HL-60/S4 (cell line): ENCODE results near the gene BIRC6.

ENCODE experiments used
- in situ Hi-C: fragments of 300-500 bp; cut with MboI; formaldehyde crosslinking; loops from 2 replicates; pipeline ENCODE4 v1.14.3; 2022; ENCODE audit warnings: low sequenced_read_pairs

BIRC6 gene

GRCh38 chr2:32502941-32503340 lies 146.1 kb downstream of the BIRC6 start:
- in situ Hi-C loops, result no loop called here

- in situ Hi-C loops, result no loop called here
Measured at GRCh38 chr2:32504877-32505478, 148.2 kb downstream of the BIRC6 start.

GRCh38 chr2:32506446-32506845 lies 149.6 kb downstream of the BIRC6 start:
- in situ Hi-C loops, result no loop called here

- in situ Hi-C loops, result no loop called here
Measured at GRCh38 chr2:32514946-32515345, 158.1 kb downstream of the BIRC6 start.

GRCh38 chr2:32516567-32516966 lies 159.7 kb downstream of the BIRC6 start:
- in situ Hi-C loops, result no loop called here

GRCh38 chr2:32522770-32523169 lies 165.9 kb downstream of the BIRC6 start:
- in situ Hi-C loops, result no loop called here

- in situ Hi-C loops, result no loop called here
Measured at GRCh38 chr2:32523686-32524085, 166.9 kb downstream of the BIRC6 start.

- in situ Hi-C loops, result no loop called here
Measured at GRCh38 chr2:32532341-32532740, 175.5 kb downstream of the BIRC6 start.

- in situ Hi-C loops, result no loop called here
Measured at GRCh38 chr2:32532961-32533360, 176.1 kb downstream of the BIRC6 start.

- in situ Hi-C loops, result no loop called here
Measured at GRCh38 chr2:32534831-32535230, 178.0 kb downstream of the BIRC6 start.

GRCh38 chr2:32538735-32539134 lies 181.9 kb downstream of the BIRC6 start:
- in situ Hi-C loops, result no loop called here

- in situ Hi-C loops, result loop anchor here (25.0 kb wide), 1 partner anchor 810 kb away; no protein-coding TSS in a partner anchor
Measured at GRCh38 chr2:32552483-32552882, 195.7 kb downstream of the BIRC6 start.

GRCh38 chr2:32553829-32554432 lies 197.1 kb downstream of the BIRC6 start:
- in situ Hi-C loops, result loop anchor here (25.0 kb wide), 1 partner anchor 808 kb away; no protein-coding TSS in a partner anchor

GRCh38 chr2:32558492-32558891 lies 201.7 kb downstream of the BIRC6 start:
- in situ Hi-C loops, result loop anchor here (25.0 kb wide), 1 partner anchor 804 kb away; no protein-coding TSS in a partner anchor

GRCh38 chr2:32559136-32559535 lies 202.3 kb downstream of the BIRC6 start:
- in situ Hi-C loops, result loop anchor here (25.0 kb wide), 1 partner anchor 803 kb away; no protein-coding TSS in a partner anchor

- in situ Hi-C loops, result loop anchor here (25.0 kb wide), 1 partner anchor 799 kb away; no protein-coding TSS in a partner anchor
Measured at GRCh38 chr2:32562906-32563305, 206.1 kb downstream of the BIRC6 start.

- in situ Hi-C loops, result loop anchor here (25.0 kb wide), 1 partner anchor 798 kb away; no protein-coding TSS in a partner anchor
Measured at GRCh38 chr2:32564417-32565035, 207.7 kb downstream of the BIRC6 start.

- in situ Hi-C loops, result loop anchor here (25.0 kb wide), 1 partner anchor 796 kb away; no protein-coding TSS in a partner anchor
Measured at GRCh38 chr2:32565902-32566301, 209.1 kb downstream of the BIRC6 start.

- in situ Hi-C loops, result loop anchor here (25.0 kb wide), 1 partner anchor 790 kb away; no protein-coding TSS in a partner anchor
Measured at GRCh38 chr2:32572030-32572429, 215.2 kb downstream of the BIRC6 start.

- in situ Hi-C loops, result loop anchor here (25.0 kb wide), 1 partner anchor 790 kb away; no protein-coding TSS in a partner anchor
Measured at GRCh38 chr2:32572737-32573136, 215.9 kb downstream of the BIRC6 start.

- in situ Hi-C loops, result no loop called here
Measured at GRCh38 chr2:32591669-32592463, 235.0 kb downstream of the BIRC6 start.
